HG03520 (cell line): ENCODE data around the gene WDFY1.
"Not testable (repeated sequence)": the region's sequence is repeated elsewhere in the genome, so short reads cannot be mapped to it uniquely, and the experiment has no call there.

Experiments used
- ATAC-seq: cut with Tn5 transposase; IDR thresholded peaks from one replicate; pipeline ENCODE4 v1.9.1; 2021; ENCODE audit warnings: mild to moderate bottlenecking, moderate library complexity; ENCODE audit not compliant: unreplicated experiment

Gene WDFY1

DNA sequence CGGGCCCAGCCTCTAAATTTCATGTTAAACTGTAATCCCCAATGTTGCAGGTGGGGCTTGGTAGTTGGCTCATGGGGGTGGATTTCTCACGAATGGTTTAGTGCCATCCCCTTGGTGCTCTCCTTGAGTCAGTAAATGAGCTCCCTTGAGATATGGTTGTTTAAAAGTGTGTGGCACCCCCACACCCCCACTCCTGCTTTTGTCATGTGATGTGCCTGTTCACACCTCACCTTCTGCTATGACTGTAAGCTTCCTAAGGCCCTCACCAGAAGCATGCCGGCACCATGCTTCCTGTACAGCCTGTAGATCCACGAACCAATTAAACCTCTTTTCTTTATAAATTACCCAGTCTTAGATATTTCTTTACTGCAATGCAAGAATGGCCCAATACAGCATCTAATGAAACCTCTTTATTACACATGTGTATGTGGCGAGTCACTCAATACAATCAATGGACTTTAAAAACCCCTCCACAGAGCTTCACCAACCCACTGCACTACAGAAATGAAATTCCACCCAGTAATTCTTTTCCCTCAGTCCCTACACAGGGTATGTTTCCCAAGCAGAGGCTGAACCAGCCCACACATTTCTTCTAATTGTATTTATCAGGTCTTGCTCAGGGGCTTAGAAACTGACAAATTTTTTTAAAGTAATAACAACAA, 47.3 kb downstream of the WDFY1 start:
- no peak for ATAC-seq

DNA sequence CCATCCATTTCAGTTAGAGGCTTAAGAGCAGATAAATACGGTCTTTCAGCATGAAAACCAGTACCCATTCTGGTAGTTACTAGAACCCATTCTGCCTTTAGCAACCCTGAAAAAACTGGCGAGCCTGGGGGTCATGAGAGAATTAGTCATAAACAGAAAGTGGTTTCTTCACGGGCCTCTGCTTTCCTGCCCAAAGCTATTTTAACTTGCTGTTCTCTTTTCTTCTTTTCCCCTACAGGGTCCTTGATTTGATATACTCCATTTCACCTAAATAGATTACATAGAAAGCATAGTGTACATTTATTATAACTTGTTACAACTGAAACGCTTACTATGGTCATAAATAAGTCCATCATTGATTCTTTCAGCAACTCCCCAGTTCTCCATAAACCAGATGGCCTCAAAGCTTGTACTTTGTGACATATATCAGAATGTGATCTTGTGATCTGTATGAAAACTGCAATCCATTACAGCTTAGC, 48.3 kb downstream of the WDFY1 start:
- ATAC-seq = peak; percentile 73

DNA sequence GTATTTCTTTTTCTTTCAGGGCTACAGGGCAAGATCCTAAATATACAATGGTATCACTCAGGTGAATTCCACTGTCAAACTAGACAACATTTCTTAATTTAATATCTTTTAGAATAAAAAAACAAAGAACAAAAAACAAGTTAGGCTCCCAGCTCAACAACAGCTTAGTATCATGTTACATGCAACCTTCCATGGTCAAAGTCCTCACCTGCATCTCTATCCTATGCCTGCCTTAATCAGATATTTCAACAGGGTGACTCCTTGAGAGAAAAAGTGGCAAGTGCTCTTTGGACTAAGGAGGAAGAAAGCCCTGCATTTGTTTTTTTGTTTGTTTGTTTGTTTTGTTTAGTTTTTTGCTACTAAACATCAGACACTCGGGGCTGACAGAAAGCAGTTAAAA, 50.2 kb downstream of the WDFY1 start:
- ATAC-seq = no peak

DNA sequence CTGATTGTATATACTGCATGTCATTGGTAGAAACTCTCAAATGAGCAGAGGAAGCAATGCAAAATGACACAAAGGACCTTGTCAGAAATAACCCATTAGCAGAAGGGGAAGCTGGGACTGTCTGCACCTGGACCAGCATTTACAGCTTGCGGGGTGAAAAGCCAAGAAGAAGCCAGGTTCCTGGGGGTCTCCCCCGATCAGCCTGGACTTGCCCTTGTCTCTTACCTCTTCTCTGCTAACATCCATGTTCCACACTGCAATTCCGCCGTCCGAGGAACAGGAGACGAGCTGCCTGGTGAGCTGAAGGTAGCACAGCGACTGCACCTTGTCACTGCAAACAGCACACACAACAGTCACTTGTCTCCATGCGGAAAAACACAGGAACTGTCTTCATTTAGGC, 51.1 kb downstream of the WDFY1 start:
- ATAC-seq = no peak

DNA sequence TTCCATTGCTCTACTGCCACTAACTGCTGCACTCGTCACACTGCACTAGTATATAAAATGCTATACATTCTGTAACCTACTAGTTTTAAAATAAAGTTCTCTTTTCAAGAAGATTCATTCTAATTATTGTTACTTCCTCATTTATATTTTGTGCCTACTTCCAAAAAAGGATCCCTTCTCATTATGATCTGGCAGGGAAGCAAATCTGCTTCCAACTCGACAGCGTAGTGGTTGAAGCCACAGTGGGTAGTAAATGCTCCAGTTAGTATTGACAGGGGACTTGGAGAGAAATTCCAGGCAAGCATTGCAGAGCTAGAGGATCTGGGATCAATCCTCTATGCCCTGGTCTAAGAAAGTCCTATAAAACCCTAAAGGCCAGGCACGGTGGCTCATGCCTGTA, 54.4 kb downstream of the WDFY1 start:
- no peak for ATAC-seq

DNA sequence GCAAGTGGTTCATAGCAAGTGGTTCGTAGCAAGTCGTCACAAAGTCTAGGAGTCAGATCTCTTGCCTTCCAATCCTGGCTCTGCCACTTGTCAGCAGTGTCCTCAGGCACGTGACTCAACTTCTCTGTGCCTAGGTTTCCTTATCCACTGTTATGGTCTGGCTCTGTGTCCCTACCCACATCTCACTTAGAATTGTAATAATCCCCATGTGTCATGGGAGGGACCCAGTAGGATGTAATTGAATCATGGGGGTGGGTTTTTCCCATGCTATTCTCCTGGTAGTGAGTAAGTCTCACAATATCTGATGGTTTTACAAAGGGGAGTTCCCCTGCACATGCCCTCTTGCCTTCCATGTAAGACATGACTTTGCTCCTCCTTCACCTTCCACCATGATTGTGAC, 55.9 kb downstream of the WDFY1 start:
- ATAC-seq = no peak

DNA sequence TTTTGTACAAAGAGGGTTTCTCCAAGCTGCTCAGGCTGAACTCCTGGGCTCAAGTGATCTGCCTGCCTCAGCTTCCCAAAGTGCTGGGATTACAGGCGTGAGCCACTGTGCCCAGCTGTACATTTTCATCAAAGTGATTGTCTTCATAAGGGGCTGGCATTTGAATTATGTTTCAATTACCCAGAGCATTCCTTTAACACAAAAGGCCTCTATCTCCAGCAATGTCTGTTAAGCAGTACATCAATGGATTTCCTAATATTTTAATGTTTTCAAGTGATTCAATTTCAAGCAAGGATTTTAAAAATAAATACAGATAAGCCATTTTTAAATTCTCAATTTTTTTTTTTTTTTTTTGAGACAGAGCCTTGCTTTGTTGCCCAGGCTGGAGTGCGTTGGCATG, 56.9 kb downstream of the WDFY1 start:
- ATAC-seq = no peak

DNA sequence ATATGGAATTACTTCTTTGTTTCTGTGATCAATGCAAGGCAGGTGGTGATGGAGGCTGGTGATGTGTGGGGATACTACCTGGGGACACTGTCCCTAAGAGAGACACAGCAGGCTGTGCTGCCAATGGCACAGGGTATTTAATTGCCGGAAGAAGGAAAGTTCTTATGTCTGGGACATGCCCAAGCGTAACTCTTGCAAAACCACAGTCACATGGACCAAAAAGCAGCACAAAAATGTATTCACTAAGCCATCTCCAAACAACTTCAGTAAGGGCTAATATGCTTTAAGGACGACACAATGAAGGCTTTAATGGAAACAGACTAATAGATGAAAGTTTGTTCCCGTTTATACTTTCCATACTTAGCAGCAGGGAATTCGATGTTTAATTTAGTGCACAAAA, 58.0 kb downstream of the WDFY1 start:
- ATAC-seq = no peak

DNA sequence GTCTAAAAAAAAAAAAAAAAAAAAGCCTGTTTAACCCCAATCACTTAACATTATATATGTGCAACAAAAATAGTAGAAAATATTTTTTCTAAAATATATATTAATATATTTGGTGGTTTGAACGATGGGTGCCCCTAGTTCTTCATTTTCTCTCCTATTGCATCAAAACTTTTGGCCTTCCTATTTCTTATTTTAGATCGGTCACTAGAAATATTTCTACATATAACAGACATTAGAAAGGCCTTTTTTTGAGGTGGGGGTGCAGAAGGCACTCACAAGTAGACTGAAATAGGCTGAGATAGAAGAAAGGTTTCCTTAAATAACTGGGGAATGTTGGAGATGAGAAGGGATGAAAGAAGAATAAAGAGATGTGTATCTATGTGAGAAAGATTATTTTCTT, 58.4 kb downstream of the WDFY1 start:
- ATAC-seq = no peak

DNA sequence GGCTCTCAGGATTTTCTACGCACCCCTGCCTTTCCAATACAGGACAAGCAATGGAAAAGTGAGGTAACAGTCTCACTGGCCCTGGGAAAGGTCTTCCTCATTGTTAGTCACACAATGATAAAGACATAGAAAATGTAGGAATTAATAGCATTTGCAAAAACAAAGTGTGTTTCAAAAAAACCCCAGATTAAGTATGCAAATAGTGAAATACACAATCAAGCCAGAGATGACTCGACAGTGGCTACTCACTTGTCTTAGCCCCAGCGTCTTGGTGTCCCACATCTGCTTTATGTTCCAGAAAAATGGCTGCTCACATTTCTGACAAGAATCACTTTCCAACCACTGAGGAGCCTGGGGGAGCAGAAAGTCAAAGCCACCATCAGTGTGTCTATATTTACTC, 60.7 kb downstream of the WDFY1 start:
- peak; percentile 95 for ATAC-seq

DNA sequence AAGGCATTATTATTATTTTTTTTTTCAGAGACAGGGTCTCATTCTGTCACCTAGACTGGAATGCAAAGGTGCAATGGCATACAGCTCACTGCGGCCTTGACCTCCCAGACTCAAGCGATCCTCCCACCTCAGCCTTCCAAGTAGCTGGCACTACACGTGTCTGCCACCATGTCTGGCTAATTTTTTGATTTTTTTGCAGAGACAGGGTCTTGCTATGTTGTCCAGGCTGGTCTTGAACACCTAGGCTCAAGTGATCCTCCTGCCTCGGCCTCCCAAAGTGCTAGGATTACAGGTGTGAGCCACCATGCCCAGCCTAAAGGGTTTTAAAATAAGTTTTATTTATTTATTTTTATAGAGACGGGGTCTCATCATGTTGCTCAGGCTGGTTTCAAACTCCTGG, 62.4 kb downstream of the WDFY1 start:
- ATAC-seq = no peak

DNA sequence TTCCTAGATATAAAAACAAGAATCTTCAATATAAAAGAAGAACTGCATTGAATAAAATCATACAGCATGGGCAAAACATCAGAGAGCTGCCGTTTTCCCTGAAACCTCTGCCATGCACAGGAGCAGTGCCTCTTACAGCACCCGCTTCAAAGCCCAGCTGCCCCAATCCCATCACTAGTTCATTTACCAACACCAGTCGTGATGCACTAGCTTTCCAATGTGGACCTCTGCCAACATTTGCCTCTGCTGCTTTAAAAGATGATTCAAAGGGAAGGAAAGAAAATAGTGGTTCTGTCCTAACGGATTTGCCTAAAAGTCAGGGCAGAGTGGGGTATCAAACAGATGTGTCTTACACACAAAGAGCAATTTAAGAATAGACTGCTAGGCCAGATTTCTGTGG, 64.3 kb downstream of the WDFY1 start:
- ATAC-seq = no peak

DNA sequence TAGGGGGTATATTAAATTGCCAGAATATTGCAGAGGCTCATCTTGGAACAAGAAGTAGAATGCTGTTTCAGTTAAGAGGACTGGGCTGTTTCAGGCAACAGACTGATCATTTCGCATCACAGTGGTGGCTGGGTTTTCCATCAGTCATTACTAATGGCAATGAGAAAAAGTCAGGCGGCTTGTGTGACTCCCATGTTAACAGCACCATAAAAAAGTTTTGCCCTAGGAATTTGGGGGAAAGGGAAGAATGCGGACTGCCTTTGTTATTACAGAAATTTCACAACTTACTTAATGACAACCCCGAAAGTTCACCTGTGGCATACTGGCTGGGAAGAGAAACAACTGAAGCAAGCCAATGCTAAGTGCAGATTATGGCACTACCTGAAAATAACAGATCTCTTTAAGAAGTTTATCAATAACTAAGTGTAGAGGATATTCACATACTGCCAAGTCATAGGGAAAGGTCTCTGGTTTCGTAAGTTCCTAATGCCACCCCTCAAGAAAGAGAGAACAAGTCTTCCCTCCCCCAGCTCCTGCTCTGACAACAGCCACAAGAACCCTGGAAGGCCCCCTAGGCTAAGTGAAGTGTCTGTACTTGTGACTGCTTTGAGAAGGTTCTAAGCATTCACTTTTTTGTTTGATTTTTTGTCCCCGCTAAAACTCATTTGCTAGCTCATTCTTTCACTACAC, 67.3 kb downstream of the WDFY1 start:
- ATAC-seq = peak; percentile 41

DNA sequence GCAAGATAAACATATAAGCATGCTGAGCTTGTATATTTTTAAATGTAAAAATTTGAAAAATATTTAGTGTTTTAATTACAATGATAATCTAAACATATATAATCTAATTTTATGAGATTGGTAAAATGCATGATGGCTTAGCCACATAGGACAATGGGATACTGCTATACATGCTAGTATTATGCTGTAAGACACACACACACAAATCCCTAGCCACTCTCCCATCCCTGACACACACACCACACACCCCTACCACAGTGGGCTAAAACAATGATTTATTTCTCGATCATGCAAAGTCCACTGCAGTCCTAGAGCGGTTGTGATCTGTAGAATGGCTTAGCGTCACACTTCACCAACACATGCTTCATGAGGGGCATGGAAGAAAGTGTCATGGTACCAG, 71.5 kb downstream of the WDFY1 start:
- no peak for ATAC-seq

DNA sequence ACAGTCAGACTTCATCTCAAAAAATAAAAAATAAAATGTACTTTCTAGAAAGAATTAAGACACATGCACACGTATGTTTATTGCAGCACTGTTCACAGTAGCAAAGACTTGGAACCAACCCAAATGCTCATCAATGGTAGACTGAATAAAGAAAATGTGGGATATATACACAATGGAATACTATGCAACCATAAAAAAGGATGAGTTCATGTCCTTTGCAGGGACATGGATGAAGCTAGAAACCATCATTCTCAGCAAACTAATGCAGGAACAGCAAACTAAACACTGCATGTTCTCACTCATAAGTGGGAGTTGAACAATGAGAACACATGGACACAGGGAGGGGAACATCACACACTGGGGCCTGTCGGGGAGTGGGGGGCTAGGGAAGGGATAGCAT, 72.4 kb downstream of the WDFY1 start:
- ATAC-seq = not testable (repeated sequence)

DNA sequence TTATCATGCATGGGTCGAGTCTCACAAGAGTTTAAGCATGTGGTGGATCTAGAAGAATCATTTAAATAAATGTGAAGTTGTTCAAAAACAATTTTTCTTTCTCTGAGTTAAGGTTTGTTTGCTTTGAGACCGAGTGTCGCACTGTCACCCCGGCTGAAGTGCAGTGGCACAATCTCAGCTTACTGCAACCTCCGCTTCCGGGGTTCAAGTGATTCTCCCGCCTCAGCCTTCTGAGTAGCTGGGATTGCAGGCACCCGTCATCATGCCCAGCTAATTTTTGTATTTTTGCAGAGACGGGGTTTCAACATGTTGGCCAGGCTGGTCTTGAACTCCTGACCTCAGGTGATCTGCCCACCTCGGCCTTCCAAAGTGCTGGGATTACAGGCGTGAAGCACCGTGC, 73.5 kb downstream of the WDFY1 start:
- ATAC-seq = not testable (repeated sequence)

DNA sequence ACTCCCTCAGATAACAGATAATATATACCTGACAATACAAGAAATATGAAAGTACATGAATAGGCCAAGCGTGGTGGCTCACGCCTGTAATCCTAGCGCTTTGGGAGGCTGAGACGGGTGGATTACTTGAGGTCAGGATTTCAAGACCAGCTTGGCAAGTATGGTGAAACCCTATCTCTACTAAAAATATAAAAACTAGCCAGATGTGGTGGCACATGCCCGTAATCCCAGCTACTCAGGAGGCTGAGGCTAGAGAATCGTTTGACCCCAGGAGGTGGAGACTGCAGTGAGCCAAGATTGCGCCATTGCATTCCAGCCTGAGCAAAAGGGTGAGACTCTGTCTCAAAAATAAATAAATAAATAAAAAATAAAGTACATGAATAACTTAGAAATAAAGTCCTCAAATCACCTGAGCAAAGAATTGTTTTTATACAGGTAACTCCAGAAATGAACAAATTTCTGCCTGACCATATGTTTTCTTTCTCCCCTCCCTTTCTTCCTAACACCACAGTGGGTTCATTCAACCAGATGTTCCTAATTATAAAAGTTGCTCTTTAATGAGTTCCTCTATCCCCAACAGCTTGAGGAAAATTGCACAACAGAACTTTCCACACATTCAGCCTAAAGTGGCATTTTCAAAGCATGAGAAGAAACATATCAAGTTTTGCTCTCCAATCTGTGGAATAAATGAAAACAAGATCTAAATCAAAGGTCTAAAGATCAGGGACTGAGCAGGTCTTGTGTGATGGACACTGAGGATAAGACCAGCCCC, 74.1 kb downstream of the WDFY1 start:
- ATAC-seq = no peak

DNA sequence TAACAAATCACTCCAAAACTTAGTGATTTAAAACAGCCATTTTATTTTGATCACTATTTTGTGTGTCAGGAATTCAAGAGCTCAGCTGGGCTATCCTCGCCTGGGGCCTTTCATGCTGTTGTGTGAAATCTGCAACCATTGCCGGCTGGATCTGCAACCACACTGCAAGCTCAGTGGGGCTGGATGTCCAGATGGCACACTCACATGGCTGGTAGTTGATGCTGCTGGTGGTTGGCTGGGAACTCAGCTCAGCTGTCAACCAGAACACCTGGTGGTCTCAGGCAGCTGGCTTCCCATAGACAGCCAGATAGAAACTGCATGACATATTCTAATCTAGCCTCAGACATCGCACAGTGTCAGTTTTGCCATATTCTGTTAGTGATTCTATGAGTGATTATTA, 77.1 kb downstream of the WDFY1 start:
- ATAC-seq = peak; percentile 59

DNA sequence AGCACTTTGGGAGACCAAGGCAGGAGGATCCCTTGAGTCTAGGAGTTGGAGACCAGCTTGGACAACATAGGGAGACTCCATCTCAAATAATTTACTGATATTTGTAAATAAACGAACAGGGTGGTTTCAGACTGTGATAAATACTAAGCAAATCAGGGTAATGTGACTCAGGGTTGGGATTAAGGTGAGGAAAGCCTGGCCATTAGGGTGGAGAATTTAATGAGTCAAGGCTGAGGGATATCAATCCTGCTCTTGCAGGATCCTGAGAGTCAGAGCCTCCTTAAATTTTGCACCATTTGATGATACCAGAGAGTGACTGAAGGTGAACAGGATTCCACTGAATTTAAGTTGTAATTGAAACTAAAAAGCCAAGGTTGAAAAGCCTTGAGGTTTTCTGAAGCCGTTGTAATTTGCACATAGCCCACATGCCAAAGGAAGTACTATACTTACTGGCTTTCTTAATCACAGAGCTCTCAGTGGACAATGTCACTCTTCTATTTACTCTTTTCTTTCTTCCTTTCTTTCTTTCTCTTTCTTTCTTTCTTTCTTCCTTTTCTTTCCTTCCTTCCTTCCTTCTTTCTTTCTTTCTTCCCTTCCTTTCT, 79.1 kb downstream of the WDFY1 start:
- no peak for ATAC-seq

DNA sequence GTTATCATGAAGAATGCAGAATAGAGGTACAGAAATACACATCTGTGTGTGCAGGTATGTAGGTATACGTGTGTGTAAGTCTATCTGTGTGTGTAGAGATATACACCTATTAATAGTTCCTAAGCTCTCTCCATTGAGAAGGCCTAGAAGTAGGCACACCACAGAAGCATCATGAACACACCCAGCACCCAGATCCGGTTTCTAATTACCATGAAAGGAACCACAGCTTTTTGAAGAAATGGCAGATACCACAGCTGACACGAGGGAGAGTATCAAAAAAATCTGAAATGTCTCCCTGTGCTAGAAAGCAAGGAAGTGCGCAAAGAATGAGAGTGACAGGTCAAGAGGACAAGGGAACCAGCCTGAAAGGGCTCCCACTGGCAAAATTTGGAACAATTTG, 80.0 kb downstream of the WDFY1 start:
- ATAC-seq = no peak

DNA sequence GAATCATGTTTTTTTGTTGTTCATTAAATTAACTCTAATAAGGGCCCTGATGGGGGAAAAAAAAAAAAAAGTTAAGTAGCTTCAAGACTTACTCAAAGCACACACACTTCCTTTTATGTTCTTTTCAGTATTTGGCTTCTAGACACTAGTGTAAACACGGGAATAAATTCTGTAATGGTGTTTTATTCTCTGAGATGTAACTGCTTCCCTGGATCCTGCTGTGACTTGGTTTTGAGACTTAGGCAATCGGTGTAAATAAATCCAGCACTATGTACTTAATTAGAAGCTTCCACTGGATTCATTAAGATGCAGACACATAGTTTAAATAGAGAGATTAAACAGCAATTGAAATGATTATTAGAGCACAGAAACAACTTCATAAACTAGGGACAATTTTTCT, 81.6 kb downstream of the WDFY1 start:
- no peak for ATAC-seq
